GM18870 (cell line): ENCODE measurements around the gene PRDM15.
"Not testable (repeated sequence)": the region's sequence is repeated elsewhere in the genome, so short reads cannot be mapped to it uniquely, and the experiment has no call there.

Experiments
- ATAC-seq: cut with Tn5 transposase; IDR thresholded peaks from one replicate; pipeline ENCODE4 v1.9.1; 2021; ENCODE audit warnings: moderate library complexity; ENCODE audit not compliant: unreplicated experiment

Gene PRDM15

DNA sequence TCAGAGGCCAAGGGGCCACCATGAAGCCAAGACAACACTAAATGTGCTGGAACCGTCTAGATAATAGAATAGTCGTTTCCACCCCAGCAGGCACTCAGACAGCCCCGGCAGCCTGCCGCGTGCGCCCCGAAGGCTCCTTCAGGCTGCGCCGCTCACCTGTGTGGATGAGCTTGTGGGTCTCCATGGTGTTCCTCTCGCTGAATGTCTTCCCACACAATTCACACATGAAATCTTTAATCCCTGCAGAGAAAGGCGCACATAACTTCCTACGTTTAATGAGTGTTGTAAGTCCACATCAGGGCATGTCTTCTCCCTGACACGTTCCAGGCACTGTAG, 68.6 kb downstream of the PRDM15 start:
- no peak for ATAC-seq

DNA sequence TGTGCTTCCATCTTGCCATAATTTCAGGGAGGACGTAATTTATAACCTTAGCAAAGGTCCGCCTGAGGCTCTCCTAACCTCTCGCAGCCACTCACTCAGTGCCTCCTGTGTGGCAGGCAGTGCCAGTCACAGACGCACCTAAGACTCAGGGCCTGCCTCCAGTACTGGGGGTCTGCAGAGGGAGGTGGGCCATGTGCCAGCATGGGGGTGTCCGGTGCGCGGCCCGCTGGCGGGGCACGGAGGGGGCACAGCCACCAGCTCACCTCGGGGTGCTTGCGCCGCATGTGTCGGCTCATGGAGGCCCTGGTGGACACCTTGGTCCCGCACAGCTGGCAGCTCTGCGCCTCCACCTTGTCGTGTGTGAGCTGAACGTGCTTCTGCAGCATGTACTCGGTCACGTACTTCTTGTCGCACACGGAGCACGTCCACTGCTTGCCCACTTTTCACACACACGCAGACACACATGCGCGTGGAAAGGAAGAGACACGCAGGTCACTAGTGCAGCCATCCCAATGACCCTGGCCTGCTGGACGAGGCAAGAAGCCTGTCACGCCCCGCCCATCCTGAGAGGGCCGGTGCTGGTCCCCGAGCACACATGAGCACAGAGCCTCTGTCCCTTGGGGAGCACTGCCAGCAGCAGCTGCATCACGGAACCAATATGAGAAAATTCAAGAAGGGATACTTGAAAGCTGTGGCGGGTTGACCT, 69.1 kb downstream of the PRDM15 start:
- ATAC-seq: no peak

DNA sequence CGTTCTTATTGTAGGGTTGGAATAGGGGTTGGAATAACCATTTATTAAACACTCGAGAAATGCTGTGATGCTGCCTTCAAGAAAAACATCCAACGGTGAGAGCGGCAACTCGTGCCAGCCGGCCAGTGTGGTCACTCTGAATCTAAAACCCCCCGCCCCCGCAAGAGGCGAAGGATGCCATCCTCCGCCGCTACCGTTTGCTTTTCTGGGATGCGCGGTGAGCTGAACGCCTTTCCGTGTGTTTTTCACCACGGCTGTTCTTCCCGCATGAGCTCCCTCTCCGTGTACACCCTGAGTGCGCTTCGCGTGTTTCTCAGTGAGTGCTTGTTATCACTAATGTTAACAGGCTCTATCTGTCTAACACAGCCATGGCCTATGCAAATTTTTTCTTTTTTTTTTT, 70.3 kb downstream of the PRDM15 start:
- ATAC-seq: no peak

DNA sequence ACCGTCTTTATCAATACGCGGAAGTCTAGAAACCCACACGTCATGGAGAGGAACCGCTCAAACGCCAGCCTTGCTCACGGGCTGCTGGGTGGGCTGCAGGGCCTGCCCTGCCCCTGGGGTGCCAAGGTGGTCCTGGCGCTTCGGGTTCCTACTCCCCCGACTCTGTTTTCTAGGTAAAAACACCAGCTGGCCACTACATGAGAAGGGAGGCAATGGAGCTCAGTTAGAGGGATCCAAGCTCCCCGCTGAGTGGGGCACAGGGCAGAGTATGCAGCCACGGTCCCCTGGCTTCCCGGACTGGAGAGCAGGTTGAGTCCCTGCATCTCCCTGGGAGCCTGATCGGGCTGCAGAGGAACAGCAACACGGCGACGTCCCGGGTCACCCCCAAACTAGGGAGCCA, 71.0 kb downstream of the PRDM15 start:
- ATAC-seq: no peak

DNA sequence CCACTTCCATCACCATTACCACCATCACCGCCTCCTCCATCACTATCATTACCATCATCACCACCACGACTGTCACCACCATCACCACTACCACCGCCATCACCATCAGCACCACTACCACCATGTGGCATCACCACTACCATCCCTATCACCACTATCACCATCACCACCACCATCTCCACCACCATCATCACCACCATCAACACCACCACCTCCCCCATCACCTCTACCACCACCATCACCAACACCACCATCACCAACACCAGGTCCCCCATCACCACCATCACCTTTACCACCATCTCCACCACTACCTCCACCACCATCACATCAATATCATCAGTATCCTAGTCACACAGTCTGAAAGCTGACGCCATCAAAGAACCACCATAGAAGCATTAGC, 72.4 kb downstream of the PRDM15 start:
- no peak for ATAC-seq

DNA sequence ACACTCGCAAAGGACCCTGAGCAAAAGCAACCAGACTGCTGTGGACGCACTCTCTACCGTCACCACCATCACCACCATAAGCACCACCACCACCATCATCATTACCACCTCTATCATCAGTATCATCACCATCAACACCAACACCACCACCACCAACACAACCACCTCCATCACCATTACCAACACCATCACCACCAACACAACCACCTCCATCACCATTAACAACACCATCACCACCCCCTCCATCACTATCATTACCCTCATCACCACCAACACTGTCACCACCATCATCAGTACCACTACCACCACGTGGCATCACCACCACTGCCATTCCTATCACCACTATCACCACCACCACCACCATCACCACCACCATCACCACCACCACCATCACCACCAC, 73.5 kb downstream of the PRDM15 start:
- no peak for ATAC-seq

DNA sequence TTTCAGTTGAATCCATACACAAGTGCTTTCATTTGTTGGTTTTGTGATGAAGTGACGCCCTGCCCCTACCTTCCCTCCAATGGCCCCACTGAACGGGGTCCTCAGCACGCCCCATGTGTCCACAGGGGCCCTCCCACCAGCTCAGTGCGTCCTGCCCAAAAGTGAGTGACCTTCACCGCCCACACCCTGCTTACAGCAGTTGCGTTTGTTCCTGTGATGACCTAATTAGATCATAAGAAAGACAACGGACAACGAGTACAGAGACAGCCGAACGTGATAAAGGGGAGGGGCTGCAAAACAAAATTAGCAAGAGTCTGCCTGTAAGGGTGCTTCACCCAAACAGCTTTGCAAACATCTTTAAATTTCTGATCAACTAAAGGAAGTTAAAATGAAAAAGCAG, 74.1 kb downstream of the PRDM15 start:
- no peak for ATAC-seq

DNA sequence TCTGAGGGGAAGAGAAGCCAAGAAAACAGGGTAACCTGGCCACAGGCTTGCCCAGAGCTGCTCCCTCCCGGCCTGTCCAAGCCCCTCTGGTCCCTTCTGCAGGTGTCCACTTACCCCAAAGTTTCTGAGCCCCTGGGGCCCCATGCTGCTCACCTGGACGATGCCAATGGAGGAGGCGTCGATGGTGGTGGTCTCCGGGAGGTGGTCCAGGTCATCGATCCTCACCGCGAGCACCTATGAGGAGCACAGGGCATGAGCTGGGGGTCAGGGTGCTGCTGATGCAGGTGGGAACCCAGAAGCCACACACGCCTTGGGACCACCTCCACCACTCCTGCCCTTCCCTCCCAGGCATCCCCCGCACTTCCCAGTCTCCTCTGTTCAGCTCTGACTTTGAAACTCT, 74.8 kb downstream of the PRDM15 start:
- no peak for ATAC-seq

DNA sequence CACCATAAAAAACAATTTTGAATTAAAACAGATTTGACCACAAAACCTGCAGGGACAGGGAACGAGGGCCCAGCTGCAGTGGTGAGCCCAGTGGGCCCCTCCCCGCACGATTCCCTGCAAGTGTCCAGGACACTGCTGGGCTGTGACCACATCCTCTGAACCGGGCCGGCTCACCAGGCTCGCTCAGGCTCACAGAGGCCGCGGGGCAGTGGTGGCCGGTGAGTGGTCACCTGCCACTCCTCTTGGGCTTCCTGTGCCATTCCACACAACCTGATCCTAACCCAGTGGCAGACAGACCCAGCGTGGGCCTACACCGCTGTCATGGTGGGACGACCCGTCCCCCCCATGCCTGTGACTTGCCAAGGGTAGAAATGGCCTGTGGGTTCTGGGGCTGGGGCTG, 75.8 kb downstream of the PRDM15 start:
- ATAC-seq: no peak

DNA sequence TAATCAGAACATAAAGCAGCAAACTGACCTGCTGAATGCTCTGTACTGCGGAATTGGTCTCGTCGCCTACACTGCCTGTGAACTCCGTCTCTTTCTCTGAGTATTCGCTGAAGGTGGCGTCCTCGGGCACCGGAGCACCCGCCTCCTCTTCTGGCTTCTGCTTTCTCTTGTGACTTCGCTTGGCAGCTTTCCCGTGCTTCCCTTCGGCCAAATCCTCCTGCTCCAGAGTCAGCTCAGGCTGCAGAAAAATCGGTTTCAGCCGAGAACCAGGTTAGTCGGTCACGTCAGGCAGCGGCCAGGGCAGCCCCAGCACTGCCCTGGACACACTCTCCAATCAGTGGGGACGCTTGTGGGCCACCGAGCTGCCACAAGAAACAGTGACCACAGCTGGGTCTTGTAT, 76.5 kb downstream of the PRDM15 start:
- no peak for ATAC-seq

DNA sequence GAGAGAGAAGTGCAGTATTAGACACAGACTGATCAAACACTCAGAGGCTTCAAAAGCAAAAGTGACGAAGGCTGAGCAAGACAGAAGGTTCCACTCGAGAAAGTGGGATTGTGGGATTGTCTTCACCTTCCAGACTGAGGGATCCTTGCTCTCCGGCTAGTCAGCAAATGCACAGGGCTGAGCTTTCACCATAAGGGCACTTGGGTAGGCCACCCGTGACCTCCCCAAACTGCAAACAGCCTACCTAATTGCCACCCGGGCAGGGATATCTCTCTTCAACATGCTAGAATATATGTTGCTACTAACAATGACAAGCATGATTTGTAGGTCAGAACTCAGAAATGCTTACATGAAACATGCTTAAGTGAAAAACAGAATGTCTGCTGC, 77.0 kb downstream of the PRDM15 start:
- ATAC-seq: no peak

DNA sequence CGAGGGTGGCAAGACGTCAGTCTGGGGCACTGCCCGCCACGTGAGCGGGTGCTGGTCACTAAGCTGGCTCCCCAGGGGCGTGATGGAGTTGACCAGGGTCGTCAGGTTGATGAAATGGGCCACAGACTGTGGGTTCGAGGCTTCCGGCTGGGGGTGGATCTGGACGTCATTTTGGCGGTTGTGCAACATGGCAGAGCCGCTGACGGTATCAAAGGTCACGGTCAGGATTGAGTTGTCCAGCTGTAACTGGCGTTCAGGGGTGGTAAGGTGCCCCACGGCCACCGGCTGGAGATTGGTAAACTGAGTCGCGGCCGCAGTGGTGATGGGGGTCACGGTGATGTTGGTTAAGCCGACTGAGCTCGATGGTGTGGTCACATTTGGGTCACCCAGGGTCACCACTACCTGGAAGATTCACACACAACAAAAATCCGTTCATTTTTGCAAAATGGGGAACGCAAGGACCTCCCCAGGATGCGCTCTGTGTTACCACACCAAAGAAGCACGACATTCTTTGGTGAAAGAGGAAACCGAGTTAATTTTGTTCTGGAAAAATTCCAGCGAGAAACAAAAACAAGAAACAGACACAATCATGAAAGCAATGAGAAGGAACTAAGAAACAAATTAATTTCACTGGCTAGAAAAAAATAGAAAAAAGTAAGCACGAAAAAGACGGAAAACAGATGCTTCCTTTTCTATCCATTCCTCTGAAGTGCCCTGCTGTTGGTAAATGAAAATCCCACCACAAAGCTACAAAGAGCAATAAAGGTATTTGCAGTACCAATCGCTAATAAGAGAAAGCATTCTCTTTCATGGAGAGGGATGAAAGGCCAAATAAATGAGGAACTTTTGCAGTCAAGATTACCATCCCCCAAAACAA, 77.6 kb downstream of the PRDM15 start:
- ATAC-seq: no peak

DNA sequence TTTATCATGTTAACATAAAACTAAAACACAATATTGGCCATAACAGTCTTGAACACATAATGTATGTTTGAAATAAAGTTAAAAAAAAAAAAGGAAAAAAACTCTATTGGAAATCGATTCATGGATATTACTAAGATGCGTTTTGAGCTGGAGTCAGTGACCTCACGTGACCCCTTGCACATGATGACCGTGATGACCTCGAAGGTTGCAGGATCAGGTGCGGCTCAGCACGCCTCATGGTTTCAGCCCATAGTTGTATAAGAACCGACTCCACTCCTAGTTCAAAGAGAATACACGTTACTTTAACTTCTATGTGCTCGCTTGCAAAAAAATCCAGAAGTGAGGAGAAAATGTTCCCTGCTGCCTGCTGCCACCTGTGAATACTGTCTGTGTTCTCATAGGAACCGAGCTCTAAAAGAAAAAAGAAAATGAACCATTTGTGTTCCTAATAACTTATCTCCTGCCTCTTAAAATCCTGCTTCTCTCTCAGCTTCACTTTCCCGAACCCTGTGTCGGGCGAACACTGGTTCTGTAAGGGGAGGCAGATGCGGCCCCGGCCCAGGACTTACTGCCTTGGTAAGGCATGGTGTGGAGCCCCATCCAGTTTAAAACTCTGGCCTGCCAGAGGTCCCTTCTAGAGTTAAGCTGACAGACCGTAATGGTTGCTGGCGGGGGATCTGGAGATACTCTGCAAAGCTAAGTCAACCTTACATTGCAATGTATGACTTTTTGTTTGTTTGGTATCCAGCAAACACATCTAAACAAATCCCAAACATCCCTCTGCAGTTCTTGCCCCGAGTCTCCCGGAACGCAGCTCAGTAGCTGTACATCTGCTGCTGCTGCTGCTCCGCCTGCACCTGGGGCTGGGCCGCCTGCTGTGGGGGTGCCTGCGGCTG, 78.5 kb downstream of the PRDM15 start:
- no peak for ATAC-seq

DNA sequence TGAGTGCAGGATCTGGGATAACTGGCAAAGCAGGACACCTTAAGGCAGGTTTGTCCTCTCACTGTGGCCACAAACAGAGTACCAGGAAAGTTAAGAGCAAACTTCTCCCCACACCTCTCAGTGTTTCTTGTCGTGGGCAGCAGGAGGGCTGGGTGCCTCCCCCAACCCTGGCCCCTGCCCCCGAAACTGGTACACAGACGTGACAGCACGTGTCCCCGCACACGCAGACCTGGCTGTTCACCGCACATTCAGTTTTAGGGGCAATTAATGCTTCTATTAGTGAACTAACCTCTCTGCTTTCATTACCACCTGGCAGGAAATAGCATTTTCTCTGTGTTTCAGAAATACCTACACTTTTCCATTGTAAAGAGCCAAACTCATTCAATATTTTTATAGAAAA, 79.4 kb downstream of the PRDM15 start:
- ATAC-seq: no peak

DNA sequence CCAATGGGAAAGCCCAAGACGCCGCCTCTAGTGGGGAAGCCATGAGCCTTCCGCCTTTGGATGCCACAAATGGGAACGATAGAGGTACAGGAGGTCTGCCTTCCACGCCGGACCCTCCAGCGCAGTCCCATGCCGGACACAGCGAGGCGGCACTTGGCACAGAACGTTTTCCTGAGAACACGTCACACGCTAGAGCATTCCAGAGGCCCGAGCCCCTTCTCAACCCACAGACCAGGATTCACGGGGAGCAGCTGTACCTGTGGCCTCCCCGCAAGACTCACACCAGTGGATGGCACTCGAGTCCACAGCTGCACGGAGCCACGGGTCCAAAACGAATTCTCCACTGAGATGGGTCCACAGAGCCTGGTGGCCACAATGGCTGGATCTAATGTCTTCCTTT, 80.8 kb downstream of the PRDM15 start:
- ATAC-seq: no peak

DNA sequence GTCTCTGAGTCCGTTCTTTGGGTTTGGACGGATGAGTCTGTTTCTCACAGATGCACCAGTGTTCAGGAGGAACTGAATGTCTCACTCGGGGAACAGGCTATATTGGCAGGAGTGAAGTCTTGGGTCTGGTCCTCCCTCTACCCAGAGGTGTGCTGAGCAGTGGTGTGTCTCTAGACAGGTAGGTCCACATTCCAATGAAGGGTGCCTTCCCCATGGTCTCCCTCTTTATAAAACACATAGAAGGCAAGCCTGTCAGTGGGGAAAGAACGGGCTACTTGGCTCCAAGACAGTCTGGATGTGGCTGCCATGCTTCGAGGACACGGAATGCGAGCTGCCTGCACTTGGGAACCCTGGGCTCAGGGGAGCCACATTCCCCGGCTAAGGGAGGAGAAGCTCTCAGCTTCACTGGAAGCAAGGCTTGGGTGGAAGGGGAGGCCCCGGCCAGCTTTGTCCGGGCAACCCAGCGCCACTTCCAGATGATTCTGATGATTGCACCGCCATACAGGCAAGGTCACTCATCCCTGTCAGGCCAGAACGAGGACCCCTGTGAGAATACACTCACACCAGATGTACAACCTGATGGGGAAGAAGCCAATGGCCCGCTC, 82.6 kb downstream of the PRDM15 start:
- ATAC-seq: no peak

DNA sequence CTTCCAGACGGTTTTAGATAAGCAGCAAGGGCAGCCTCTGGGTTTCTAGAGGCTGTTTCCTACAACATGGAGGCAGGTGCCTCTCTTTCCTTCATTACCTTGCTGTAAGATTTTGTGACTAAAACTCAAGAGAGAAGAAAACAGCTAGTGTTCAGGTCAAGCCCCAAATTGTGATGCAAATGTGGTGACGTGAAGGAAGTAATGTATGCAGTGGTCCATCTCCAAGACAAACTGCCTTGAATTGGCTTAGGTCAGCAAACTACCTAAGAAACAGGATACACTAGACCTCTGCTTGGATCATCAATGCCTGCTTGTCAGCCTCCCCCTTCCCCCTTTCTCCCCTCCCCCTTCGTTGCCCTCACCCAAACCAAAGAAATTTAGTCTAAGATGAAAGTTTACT, 83.4 kb downstream of the PRDM15 start:
- ATAC-seq: no peak

DNA sequence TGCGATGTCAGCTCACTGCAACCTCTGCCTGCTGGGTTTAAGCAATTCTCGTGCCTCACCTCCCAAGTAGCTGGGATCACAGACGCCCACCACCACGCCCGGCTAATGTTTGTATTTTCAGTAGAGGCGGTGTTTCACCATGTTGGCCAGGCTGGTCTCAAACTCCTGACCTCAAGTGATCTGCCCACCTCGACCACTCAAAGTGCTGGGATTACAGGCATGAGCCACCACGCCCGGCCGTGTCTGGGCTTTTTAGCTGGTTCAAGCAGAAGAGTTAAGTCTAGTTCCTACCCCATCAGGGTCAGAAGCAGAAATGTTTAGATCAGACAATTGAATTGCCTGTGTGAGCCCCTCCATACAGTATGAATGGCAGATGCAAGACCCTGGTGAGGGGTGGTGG, 84.5 kb downstream of the PRDM15 start:
- ATAC-seq: no peak

DNA sequence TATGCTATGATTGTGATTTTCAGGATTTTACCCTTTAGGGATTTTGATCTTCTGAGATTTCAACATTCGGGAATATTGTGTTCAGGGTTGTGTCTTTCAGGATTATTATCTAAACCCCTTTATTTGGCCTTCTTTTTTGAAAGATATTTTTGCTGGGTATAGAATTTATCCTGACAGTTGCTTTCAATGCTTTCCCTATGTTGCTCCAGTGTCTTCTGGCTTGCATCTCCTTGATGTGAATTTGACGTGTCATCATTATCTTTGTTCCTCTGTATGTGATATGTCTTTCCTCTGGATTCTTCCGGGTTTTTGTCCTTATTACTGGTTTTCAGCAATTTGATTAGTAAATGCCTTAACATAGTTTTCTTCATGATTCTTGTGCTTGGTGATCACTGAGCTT, 86.4 kb downstream of the PRDM15 start:
- ATAC-seq: no peak

DNA sequence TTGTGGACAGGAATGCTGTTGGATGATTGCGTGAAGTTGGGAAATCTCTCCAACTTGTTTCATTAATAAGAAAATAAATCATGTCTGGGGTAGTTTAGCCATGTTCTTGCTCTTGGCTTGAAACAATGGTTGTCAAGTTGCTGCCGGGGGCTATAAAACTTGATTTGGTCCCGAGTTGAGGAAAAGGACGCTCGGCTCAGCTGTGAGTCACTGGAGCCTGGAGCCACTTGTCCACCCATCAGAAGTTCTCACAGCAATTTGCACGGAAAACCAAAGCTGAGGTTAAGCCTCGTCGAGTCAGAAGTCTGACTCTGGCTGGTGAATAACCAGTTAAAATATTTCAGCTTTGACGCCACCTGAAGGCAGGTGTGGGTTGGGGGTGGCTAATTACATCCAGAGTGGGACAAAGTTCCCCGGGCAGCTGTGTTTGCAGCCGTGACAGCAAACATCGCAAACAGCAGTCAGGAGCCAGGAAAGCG, 92.6 kb downstream of the PRDM15 start:
- no peak for ATAC-seq

DNA sequence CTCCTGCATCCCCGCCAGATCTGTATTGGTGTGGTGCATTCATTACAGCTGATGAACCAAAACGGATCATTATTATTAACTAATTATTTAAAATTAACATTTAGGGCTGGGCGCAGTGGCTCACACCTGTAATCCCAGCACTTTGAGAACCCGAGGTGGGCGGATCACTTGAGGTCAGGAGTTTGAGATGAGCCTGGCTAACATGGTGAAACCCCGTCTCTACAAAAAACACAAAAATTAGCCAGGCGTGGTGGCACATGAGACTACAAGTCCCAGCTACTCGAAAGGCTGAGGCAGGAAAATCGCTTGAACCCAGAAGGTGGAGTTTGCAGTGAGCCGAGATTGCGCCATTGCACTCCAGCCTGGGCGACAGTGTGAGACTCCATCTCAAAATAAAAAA, 93.9 kb downstream of the PRDM15 start:
- not testable (repeated sequence) for ATAC-seq
